Endothelial cell of hepatic sinusoid (primary cell): ENCODE results near the gene NPY4R2.
"Not testable (repeated sequence)": the region's sequence is repeated elsewhere in the genome, so short reads cannot be mapped to it uniquely, and the experiment has no call there.

Source experiments
- in situ Hi-C: cut with HindIII; loops from 2 replicates; pipeline ENCODE4 v1.10.0; 2017; ENCODE audit warnings: low sequenced_read_pairs

Gene NPY4R2, protein sequence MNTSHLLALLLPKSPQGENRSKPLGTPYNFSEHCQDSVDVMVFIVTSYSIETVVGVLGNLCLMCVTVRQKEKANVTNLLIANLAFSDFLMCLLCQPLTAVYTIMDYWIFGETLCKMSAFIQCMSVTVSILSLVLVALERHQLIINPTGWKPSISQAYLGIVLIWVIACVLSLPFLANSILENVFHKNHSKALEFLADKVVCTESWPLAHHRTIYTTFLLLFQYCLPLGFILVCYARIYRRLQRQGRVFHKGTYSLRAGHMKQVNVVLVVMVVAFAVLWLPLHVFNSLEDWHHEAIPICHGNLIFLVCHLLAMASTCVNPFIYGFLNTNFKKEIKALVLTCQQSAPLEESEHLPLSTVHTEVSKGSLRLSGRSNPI

DNA sequence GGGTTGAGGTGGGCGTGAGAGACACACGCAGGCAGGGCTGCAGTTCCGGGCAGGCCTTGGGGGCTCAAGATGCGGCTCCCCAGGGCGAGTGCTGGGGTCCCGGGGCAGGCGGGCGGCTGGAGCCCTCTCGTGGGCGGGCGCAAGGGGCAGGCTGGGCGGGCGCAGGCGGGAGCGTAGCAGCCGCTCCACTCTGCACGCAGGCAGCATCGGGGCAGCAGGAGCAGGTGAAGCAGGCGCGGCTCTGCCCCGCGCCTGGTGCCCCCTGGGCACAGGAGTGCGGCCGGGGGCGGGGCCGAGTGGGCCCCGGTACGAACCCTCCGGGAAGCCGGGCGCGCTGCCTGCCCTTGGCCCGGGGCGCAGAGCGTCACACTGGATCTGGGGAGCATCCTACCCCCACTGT is at the start of gene NPY4R2:
Gene NPY4R2 (plus strand): TSS at position 188 of the 400 bp plus-strand sequence. CDS start 3,326 bp downstream, outside the sequence.
- in situ Hi-C loops = not testable (repeated sequence)

DNA sequence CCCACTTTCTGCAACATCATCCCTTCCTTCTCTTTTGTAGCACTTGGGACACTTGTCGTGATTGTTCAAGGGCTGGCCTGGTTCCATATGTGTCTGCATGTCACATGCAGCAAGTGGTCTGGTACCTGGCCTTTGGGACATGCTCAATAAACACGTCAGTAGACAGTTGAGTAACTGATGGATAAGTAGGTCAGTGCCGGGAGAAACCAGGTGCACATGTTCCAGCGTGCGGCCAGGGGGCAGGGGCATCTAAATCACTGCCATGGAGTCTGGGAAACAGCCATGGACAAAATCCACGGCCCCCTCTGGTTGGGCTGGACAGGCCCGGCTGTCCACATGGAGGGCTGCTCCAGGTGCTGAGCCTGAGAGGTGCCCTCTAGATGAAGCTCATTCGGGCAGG is 47.6 kb upstream of the NPY4R2 start:
- in situ Hi-C loops = not testable (repeated sequence)

DNA sequence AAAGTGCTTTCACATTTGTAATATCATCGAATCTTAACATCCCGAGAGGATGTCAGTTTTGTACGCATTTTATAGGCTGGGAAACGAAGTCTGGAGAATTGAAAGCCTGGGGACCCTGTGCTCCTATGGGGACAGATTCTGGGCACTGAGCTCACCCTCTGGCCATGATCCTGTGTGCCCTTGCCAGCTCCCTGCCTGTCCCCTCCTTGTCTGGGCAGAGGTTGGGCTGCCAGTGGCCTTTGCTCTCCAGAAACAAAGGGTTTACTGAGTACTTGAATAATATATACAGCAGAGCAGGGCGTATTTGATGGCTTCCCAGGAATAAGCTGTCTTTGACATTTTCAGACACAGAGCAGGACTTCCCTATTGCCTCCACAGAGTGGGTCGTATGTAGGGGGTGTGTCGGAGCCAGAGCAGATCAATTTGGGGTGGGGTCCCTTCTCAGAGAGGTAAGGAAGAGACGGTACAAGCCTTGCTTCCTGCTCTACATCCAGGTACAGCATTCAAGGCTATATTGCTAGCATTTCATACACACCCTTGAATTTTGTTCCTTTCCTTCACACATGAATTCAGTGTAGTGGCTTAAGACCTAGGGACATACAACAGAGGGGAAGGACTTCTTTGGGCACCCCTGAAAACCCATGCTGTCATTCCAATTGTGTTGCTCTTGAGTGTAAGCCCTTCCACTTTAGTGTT is 46.8 kb upstream of the NPY4R2 start:
- in situ Hi-C loops = not testable (repeated sequence)

DNA sequence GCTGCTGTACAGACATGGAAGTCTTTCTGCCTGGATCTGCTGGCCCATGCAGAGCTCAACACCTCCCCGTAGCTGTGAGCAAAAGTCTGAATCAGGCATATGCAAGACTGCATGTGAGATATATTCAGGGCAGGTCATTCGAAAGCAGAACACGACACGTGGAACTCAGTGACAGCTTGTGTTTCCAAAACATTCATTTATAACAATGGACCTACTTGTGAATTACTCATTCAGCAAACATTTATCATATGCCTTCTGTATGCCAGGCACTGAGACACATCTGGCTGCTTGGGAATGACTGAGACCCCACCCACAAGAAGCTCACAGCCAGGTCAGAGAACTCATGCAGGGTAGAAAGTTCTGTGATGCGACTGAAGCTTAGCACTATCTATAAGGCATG is 46.2 kb upstream of the NPY4R2 start:
- in situ Hi-C loops = not testable (repeated sequence)

DNA sequence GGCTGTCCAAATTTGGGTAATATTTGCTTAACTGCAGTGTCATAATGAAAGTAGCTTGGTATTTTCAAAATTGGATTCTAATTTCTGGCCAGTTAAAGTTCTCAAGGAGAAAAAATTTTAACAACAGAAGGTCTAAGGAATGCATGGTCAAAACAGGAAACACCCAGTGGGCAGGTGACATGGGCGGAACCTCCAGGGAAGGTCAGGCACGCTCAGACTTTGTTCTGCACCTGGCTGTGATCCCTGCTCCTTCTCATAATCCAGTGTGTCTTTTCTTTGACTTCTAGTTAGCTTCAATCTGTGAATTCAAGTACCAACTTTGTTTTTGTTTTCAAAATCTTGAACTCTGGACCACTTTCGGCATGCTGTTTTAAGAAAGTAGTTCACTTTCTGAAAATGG is 34.2 kb upstream of the NPY4R2 start:
- in situ Hi-C loops = not testable (repeated sequence)

DNA sequence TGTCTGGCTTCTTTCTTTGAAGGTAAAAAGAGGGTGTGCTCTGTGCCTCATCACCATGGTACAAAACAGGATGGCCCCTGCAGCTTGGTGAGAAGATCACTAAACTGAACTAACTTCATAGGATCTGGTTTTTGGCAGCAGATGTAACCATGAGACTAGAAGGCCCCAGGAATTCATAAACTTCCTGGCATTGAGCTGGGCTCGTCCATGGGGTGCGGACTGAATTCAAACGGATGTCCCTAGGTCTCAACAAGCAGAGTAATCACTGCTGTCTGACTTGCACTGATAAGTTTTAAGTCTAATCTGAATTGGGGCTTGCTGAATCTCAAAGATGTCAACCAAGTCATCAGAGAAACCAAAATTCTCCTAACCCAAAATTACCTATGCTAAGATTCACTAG is 33.5 kb upstream of the NPY4R2 start:
- in situ Hi-C loops = not testable (repeated sequence)

DNA sequence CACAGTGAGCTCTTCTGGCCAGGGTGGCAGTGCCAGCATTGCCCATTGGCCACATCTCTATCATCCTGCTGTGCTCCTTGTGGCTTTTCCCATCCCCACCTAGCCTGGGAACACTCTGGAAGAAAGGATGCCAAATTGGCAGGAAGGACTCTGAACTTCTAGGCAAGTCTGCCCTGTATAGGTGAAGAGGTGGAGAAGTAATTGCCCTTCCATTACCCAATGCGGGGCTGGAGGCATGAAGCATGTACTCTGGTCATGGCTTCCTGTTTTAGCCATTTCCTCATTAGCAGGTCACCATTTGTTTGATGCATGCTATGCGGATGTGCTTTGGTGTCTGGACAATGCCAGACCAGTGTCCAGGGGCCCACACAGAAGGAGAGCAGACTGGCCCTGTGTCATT is 32.1 kb upstream of the NPY4R2 start:
- in situ Hi-C loops = not testable (repeated sequence)

DNA sequence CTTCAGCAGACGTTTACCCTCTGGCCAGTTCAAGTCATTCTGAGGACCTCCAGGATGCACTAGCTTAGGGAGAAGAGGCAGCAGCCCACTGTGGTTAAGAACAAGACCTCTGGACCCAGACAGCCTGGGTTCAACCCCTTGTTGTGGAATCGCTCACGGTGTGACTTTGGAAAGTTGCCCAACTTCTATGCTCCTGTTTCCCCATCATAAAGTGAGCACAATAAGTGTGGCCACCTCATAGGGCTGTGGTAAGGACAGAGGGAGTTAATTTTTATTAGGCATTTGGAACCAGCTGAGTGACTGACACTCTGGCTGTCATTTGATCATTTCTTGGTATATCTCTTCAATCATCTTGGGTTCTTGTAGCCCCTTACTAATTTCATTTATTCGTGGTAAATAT is 31.6 kb upstream of the NPY4R2 start:
- in situ Hi-C loops = not testable (repeated sequence)

DNA sequence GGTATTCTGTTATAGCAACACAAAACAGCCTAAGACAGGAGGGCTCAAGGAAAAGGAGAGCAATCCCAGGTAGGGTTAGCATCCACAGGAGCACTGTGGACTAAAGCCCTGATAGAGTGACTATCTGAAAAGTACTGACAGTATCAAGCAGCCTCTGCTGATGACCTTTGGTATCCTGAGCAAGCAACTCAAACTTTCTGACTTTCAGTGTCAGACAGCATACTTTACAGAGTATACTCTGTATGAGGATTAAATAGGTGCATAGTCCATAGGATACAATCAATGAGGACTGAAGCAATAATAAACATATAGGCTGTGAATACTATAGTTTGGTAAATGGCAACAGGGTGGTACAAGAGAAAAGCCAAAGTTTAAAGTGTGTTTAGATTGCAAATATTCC is 27.7 kb upstream of the NPY4R2 start:
- in situ Hi-C loops = not testable (repeated sequence)

DNA sequence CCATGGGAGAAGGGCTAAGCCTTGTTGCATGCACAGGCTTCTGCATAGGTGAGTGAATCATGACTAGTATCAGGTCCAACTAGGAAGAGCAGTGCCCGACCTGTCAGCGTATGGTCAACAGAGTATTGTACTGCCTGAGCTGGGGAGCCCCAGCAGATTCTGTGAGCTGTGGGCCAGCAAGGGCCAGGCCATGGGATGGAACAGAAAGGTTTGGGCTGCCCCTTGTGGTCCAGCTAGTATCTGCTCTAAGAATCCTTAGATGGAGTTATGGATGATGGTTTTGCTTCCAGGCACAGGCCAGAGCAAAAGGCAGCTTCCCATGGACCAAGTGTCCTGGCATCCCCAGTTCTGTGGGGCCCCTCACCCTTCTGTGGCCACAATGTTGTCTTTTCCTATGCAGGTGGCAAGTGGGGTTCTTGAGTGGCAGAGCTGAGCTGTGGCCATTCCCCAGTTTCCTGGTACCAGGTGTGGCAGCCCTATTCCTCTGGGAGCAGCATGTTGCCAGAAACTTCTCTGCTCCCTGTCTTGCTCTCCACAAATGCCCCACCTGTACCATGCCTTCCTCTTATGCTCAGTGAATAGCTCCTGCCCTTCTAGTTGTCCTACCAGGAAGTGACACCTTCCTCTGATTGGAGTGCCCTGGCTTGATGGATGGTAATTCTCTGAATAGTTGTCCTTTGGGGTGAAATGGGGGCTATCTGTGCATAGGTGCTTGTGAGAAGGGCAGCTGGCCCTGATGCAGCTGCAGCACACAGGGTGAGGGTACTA is 25.8 kb upstream of the NPY4R2 start:
- in situ Hi-C loops = not testable (repeated sequence)

DNA sequence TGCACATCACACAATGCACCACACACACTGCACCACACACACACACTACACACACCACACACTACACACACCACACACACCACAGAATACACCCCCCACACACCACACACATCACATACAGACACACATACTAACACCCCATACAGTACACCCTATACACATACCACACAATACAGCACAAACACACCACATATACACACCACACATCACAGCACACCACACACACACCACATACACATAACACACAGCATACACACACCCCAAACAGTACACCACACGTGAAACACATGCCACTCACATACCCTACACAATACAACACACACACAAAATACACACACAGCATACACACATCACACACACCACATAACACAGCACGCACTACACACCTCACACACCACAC is 23.9 kb upstream of the NPY4R2 start:
- in situ Hi-C loops = not testable (repeated sequence)

DNA sequence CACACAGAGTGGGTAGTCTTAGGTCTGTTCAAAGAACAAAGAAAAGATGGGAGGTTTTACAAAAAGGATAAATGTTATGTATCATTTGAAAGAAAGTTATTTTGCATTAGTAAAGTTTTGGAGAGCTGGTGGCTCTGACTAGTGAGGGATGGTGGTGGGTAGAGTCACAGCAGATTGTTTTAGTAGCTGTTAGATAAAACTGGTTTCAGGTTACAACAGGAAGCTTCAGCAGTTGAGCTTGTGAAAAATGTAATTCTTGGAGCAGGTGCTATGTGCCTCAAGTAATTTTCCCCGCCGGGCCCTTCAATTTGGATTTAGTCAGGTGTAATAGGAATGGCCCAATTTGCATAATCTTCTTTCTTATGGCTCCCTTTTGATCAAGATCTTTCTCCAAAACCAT is 20.6 kb upstream of the NPY4R2 start:
- in situ Hi-C loops = not testable (repeated sequence)

DNA sequence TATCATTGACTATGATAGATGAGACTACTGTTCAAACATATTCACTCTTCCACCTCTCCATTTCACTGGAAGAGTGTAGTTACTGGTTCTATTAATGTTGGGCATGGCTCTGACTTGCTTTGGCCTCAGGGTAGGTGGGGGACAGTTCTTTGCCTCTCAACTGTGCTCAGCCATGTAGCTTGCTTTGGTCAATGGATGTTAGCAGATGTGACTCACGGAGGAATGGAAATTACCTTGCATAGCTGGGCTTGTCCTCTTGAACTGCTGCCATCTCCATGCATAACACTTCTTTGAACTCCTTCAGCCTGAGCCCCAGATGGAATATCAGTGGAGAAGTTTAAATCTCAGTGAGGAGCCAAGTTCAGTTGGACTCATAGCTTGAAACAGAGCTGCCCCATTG is 9.1 kb upstream of the NPY4R2 start:
- in situ Hi-C loops = not testable (repeated sequence)

DNA sequence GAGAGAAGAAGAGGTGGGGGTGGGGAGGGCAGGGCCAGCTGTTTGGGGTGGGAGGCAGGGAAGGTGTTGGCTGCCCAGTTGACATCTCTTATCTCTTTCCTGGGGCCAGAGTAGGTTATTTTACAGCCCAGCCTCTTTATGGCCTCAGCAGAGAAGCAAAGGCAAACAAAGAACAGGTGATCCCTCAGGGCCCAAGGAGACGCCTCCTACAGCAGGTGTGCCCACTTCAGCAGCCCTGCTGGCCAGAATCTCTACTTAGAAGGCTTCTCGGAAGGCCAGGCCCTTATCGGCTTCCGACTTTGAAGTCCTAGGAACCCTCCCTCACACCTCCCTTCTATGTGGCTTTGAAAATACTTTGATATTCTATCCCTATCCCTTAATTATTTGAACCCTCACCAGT is 8.0 kb upstream of the NPY4R2 start:
- in situ Hi-C loops = not testable (repeated sequence)

DNA sequence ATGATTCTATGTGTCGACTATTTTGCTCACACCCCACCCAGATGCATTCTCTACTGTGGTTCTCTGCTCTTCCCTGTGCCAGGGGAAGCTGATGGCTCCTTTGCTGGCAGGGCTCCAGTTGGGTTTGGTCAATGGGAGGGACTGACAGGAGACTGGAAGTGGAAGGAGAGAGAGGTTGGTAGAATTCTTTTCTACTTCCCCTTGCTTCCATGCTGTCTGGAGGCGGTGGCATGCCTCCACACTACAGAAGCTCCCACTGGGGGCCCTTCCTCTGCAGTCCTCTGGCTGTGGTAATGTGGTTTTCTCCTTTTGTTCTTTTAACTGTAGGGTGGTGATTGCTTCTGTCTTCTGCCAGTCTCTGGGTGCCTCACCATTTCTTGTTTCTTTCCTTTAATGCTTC is 4.4 kb upstream of the NPY4R2 start:
- in situ Hi-C loops = not testable (repeated sequence)

DNA sequence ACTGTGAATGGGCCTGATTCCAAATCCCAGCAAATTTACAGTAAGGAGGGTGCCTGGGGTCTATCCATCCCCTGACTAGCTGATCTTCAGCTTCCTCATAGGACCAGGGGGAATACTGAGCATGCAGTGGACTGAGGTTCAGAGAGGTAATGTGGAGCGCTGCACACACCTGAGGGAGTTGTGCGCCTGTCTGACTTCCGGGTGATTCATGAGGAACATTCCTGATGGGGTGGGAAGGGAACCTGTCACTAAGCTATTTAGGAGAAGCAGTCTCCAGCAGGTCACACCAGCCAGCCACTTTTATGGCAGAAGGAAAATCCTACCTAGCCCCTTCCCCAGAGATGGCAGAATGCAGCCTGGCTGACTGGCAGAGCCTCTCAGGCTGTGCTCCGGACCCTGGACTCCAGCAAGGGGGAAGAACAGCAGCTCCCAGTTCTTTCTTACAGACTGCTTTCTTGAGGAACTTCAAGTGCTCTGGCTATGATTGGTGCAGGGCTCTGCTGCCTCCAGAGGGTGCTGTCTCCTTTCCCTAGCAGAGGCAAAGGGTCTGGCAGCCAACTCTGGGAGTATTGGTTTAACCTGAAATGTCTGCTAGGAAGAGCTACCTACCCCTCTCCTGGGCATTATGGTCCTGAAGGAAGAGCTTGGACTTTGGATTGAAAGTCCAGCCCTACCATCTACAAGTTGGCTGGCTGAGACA is 2.5 kb upstream of the NPY4R2 start:
- in situ Hi-C loops = not testable (repeated sequence)

DNA sequence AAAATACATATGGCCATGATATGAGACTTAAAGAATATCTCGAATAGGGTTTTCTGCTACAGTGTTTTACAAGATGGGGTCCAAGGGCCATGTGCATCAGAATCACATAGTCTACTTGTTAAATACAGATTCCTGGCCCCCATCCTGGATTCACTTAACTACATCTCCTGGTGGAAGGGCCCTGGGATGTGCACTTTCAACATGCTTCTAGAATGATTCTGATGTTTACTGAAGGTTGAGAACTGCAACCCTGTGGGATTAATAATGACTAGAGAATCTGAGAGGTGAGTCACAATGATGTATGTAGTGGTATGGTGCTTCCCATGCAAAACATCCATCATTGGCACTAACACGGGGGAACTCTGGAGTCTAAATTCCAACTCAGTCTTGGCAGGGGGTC is 2.1 kb downstream of the NPY4R2 start:
- in situ Hi-C loops = not testable (repeated sequence)

DNA sequence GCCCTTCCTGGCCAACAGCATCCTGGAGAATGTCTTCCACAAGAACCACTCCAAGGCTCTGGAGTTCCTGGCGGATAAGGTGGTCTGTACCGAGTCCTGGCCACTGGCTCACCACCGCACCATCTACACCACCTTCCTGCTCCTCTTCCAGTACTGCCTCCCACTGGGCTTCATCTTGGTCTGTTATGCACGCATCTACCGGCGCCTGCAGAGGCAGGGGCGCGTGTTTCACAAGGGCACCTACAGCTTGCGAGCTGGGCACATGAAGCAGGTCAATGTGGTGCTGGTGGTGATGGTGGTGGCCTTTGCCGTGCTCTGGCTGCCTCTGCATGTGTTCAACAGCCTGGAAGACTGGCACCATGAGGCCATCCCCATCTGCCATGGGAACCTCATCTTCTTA is 4.0 kb downstream of the NPY4R2 start:
- in situ Hi-C loops = not testable (repeated sequence)

DNA sequence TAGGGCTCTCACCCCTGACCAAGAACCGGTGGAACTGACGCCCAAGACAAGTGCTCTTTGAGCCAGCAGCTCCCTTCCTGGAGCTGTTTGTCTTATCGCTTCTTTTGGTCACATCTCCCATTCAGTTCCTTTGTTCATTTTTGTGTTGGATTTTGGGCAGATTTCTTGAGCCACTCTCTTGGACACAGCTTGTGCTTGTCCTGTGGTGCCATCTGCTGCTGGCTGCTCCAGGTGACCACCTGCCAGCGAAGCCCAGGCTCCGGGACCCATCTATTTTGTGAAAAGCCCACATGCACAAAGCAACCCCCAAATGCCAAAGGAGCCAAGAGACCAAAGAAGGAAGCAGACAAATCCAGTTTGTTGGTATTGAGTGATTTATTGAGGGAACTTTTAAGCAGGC is 6.2 kb downstream of the NPY4R2 start:
- in situ Hi-C loops = not testable (repeated sequence)

DNA sequence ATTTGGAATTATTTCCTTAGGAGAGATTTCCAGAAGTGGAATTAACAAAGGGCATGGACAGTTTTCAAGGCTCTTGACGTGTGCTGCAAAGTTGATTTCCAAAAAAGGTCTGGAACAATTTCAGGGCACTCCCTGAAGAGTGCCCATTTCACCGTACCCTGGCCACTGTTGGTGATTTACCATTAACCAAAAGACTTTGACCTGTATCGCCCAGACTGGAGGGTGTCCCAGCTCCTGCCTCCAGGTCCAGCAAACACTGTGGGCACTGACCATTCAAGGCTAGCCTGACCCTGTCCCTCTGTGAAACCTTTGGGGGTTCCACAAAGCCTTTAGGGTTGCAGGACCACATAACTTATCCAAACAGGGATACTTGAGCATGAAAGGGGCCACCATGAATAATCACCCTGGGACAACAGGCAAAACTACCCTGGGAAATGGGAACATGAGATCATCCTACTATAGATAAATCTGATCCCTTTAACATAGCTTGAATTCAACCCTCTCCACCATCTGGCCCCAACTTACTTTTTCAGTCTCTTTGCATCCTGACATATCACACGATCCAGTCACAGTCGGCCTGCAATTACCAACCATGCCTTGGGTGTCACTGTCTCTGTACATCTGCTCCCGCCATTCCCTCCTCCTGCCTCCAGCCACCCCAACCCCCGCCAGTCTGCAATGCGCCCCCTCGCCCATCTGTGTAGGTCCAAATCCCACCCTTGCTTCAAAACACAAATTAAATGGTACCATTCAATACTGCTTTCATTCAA is 8.9 kb downstream of the NPY4R2 start:
- in situ Hi-C loops = not testable (repeated sequence)
